Common myeloid progenitor, CD34-positive (primary cell): ENCODE results near the gene SPINK6. TPM values are rescaled to one million over a fixed set of nuclear protein-coding genes. Genes with fewer than 3 reads are reported as not detected.

Source experiments
- CTCF ChIA-PET: fragments of 350-600 bp; sonication (Branson Sonifier 250); formaldehyde crosslinking; loops from one replicate; lab custom pipeline; 2021; ENCODE audit warnings: antibody characterized with exemption; lab: Charles Lee
- POLR2A ChIA-PET: fragments of 350-600 bp; sonication (Branson Sonifier 250); formaldehyde crosslinking; loops from one replicate; lab custom pipeline; 2021; ENCODE audit warnings: antibody characterized with exemption; lab: Charles Lee
- DNase-seq, 3 donors: peaks; one replicate each; pipeline versions ENCODE4 v3.0.0 to v3.0.0-alpha.2; 2013
- H3K27ac ChIP-seq, 2 experiments: 1 replicate in 1 of 2; 2 replicates in 1 of 2; pipeline ENCODE4 v1.7.0; 2013; ENCODE audit warnings: inconsistent platforms in 2 of 2, low read length in 2 of 2, mild to moderate bottlenecking in 2 of 2, low read depth in 1 of 2, moderate library complexity in 1 of 2; ENCODE audit not compliant: severe bottlenecking in 2 of 2, insufficient read depth in 1 of 2, poor library complexity in 1 of 2
- H3K27me3 ChIP-seq, 5 experiments: replicated peaks in 2 of 5; 1 replicate in 3 of 5; 2 replicates in 2 of 5; pipeline versions ENCODE4 v1.6.1 to v1.7.0; 2013; ENCODE audit warnings: low read length in 4 of 5, mild to moderate bottlenecking in 2 of 5, moderate library complexity in 2 of 5, inconsistent platforms in 1 of 5; ENCODE audit not compliant: insufficient read depth in 5 of 5, control insufficient read depth in 4 of 5
- H3K36me3 ChIP-seq, 4 experiments: 1 replicate in 2 of 4; 2 replicates in 2 of 4; pipeline versions ENCODE4 v1.6.1 to v1.7.0; 2013; ENCODE audit warnings: low read length in 3 of 4, control low read depth in 1 of 4, mild to moderate bottlenecking in 1 of 4; ENCODE audit not compliant: control insufficient read depth in 4 of 4, insufficient read depth in 4 of 4
- H3K4me1 ChIP-seq, 4 experiments: 1 replicate in 3 of 4; 2 replicates in 1 of 4; pipeline versions ENCODE4 v1.6.1 to v1.7.1; 2013; ENCODE audit warnings: low read length in 3 of 4, mild to moderate bottlenecking in 3 of 4, control low read depth in 1 of 4, inconsistent platforms in 1 of 4, moderate library complexity in 1 of 4; ENCODE audit not compliant: control insufficient read depth in 4 of 4, insufficient read depth in 4 of 4; ENCODE audit errors: control extremely low read depth in 1 of 4
- H3K4me3 ChIP-seq, 7 experiments: 1 replicate in 4 of 7; 2 replicates in 3 of 7; pipeline versions ENCODE4 v1.5.1 to v1.7.0; 2013; ENCODE audit warnings: mild to moderate bottlenecking in 7 of 7, low read length in 6 of 7, moderate library complexity in 6 of 7, inconsistent platforms in 2 of 7, low read depth in 2 of 7, control low read depth in 1 of 7; ENCODE audit not compliant: insufficient read depth in 4 of 7, control insufficient read depth in 1 of 7; ENCODE audit errors: extremely low read depth in 1 of 7
- H3K9me3 ChIP-seq, 5 experiments: 1 replicate in 4 of 5; 2 replicates in 1 of 5; pipeline versions ENCODE4 v1.6.1 to v1.7.1; 2013; ENCODE audit warnings: low read length in 4 of 5, mild to moderate bottlenecking in 2 of 5, inconsistent platforms in 1 of 5, low read depth in 1 of 5, moderate library complexity in 1 of 5; ENCODE audit not compliant: control insufficient read depth in 4 of 5, insufficient read depth in 2 of 5; ENCODE audit errors: control extremely low read depth in 1 of 5
- WGBS: methylation state at CpG from one replicate; pipeline ENCODE4 v1.1.5; 2013; ENCODE audit not compliant: insufficient coverage; 5-methylcytosine and 5-hydroxymethylcytosine counted together
- polyA plus RNA-seq: library from polyadenylated mRNA; unstranded; fragments of 120-200 nt; gene quantifications from one replicate; pipeline ENCODE4 v1.2.1, GENCODE V29; 2013

SPINK6 gene
- not detected for polyA plus RNA-seq

- Histone ChIP-seq H3K4me3 (no peak within 1 kb of the TSS), H3K27me3 (peaks cover 0 to 2% (median 0%) of the 10 kb centered on the region in 5 experiments), H3K9me3 (no peaks in the 10 kb centered on the region), H3K27ac (no peak within 1 kb of the TSS), H3K4me1 (no peaks in the 10 kb centered on the region), H3K36me3 (no peaks in the 10 kb centered on the region)
- ChIA-PET CTCF (no interaction called here), POLR2A (no interaction called here)
- DNase-seq, result no peak
- WGBS, result 100% methylated on average over 1 of the region's 2 CpGs
Measured at GRCh38 chr5:148202531-148203203, at the start of gene SPINK6. SPINK6 (plus strand) TSS chr5:148203042; CDS start chr5:148203097, 55 bp downstream.

GRCh38 chr5:148156609-148157008, 46.2 kb upstream of the SPINK6 start:
- WGBS, result no CpG with 5 or more reads among the region's 1 CpG
- DNase-seq, result no peak
- Histone ChIP-seq H3K9me3 (peaks cover 0 to 2% (median 0%) of the 10 kb centered on the region in 5 experiments), H3K27me3 (no peaks in the 10 kb centered on the region), H3K4me3 (no peak overlapping the region), H3K36me3 (no peaks in the 10 kb centered on the region), H3K27ac (no peak overlapping the region), H3K4me1 (no peaks in the 10 kb centered on the region)
- ChIA-PET CTCF (no interaction called here), POLR2A (no interaction called here)

- Histone ChIP-seq H3K9me3 (peaks cover 0 to 2% (median 0%) of the 10 kb centered on the region in 5 experiments), H3K36me3 (no peaks in the 10 kb centered on the region), H3K4me1 (no peaks in the 10 kb centered on the region), H3K4me3 (no peak overlapping the region), H3K27me3 (no peaks in the 10 kb centered on the region), H3K27ac (no peak overlapping the region)
- DNase-seq, result no peak
- WGBS, result no CpG with 5 or more reads among the region's 1 CpG
- ChIA-PET CTCF (interaction anchor here (0.6 to 1.8 kb wide), 2 partner anchors 9 to 205 kb away, joined by 3 to 4 read pairs; no protein-coding TSS in a partner anchor), POLR2A (no interaction called here)
Measured at GRCh38 chr5:148162038-148162437, 40.8 kb upstream of the SPINK6 start.

GRCh38 chr5:148163345-148163744, 39.5 kb upstream of the SPINK6 start:
- 100% methylated on average over 1 of the region's 1 CpG for WGBS
- CTCF ChIA-PET, result interaction anchor here (0.7 kb wide), 1 partner anchor 567 kb away, joined by 3 read pairs; no protein-coding TSS in a partner anchor
- H3K27me3 ChIP-seq, result no peaks in the 10 kb centered on the region

GRCh38 chr5:148166550-148167283, 36.1 kb upstream of the SPINK6 start:
- Histone ChIP-seq H3K9me3 (peaks cover 0 to 2% (median 0%) of the 10 kb centered on the region in 5 experiments), H3K27ac (no peak overlapping the region), H3K4me3 (no peak overlapping the region), H3K4me1 (no peaks in the 10 kb centered on the region), H3K36me3 (no peaks in the 10 kb centered on the region), H3K27me3 (no peaks in the 10 kb centered on the region)
- no CpG with 5 or more reads among the region's 4 CpGs for WGBS
- ChIA-PET POLR2A (no interaction called here), CTCF (no interaction called here)
- DNase-seq, result no peak

More at GRCh38 chr5:148163345-148163744, 39.5 kb upstream of the SPINK6 start:
- Histone ChIP-seq H3K27ac (no peak overlapping the region), H3K36me3 (no peaks in the 10 kb centered on the region), H3K4me3 (no peak overlapping the region), H3K4me1 (no peaks in the 10 kb centered on the region), H3K9me3 (peaks cover 0 to 2% (median 0%) of the 10 kb centered on the region in 5 experiments)
- POLR2A ChIA-PET, result interaction anchor here (0.6 kb wide), 1 partner anchor 233 kb away, joined by 3 read pairs; no protein-coding TSS in a partner anchor
- DNase-seq, result no peak

- Histone ChIP-seq H3K9me3 (peaks cover 0 to 2% (median 0%) of the 10 kb centered on the region in 5 experiments), H3K4me3 (no peak within 1 kb of the TSS), H3K36me3 (no peaks in the 10 kb centered on the region), H3K27me3 (no peaks in the 10 kb centered on the region), H3K27ac (no peak within 1 kb of the TSS), H3K4me1 (no peaks in the 10 kb centered on the region)
- 100% methylated on average over 1 of the region's 1 CpG for WGBS
- ChIA-PET CTCF (no interaction called here), POLR2A (no interaction called here)
- DNase-seq, result no peak
Measured at GRCh38 chr5:148168246-148168645, 34.6 kb upstream of the SPINK6 start, which contains the start of gene SPINK14. SPINK14 (plus strand) TSS chr5:148168546; CDS start chr5:148169733, 1,187 bp downstream.

GRCh38 chr5:148172377-148172776, 30.5 kb upstream of the SPINK6 start:
- Histone ChIP-seq H3K9me3 (no peaks in the 10 kb centered on the region), H3K27me3 (peaks cover 0 to 2% (median 0%) of the 10 kb centered on the region in 5 experiments), H3K27ac (no peak overlapping the region), H3K4me1 (no peaks in the 10 kb centered on the region), H3K36me3 (no peaks in the 10 kb centered on the region), H3K4me3 (no peak overlapping the region)
- 100% methylated on average over 1 of the region's 2 CpGs for WGBS
- POLR2A ChIA-PET, result no interaction called here
- CTCF ChIA-PET, result no interaction called here
- no peak for DNase-seq
